DMS114 treated with DMSO at 0.1 percent for 48 hours (cell line): ENCODE results near the gene CNOT6.

ENCODE experiments used
- DNase-seq: peaks from one replicate; lab custom pipeline; 2025; ENCODE audit not compliant: unreplicated experiment; lab: John Stamatoyannopoulos, UW

Gene CNOT6

GRCh38 chr5:180613814-180614188, 119.6 kb downstream of the CNOT6 start:
- DNase-seq, result no peak

- no peak for DNase-seq
These were observed 124.3 kb downstream of the CNOT6 start for GRCh38 chr5:180618487-180618828.

- DNase-seq, result peak; percentile 41
These were observed 124.8 kb downstream of the CNOT6 start for GRCh38 chr5:180618829-180619562.

- no peak for DNase-seq
These were observed 125.4 kb downstream of the CNOT6 start for GRCh38 chr5:180619563-180619915.

GRCh38 chr5:180620014-180620413, 125.8 kb downstream of the CNOT6 start:
- DNase-seq, result no peak

GRCh38 chr5:180621311-180621710, 127.1 kb downstream of the CNOT6 start:
- DNase-seq, result no peak

- no peak for DNase-seq
These were observed 128.7 kb downstream of the CNOT6 start for GRCh38 chr5:180622910-180623309.

- DNase-seq, result no peak
These were observed 129.2 kb downstream of the CNOT6 start for GRCh38 chr5:180623411-180623834.

- no peak for DNase-seq
These were observed 129.7 kb downstream of the CNOT6 start for GRCh38 chr5:180623844-180624243.

- no peak for DNase-seq
These were observed 130.4 kb downstream of the CNOT6 start for GRCh38 chr5:180624587-180624986.

- DNase-seq, result no peak
These were observed 131.1 kb downstream of the CNOT6 start for GRCh38 chr5:180625125-180625790.

- DNase-seq, result no peak
These were observed 131.8 kb downstream of the CNOT6 start for GRCh38 chr5:180625791-180626660.

- DNase-seq, result no peak
These were observed 132.6 kb downstream of the CNOT6 start for GRCh38 chr5:180626661-180627385.

GRCh38 chr5:180627386-180628120, 133.4 kb downstream of the CNOT6 start:
- no peak for DNase-seq
